Ectodermal cell (in vitro differentiated cells): ENCODE results near the gene DOCK11.

Source experiments
- H3K27ac ChIP-seq: 2 replicates; pipeline ENCODE4 v1.7.0; 2013; ENCODE audit warnings: mild to moderate bottlenecking, low read depth, low read length; ENCODE audit not compliant: insufficient read depth, poor library complexity, severe bottlenecking
- H3K27me3 ChIP-seq: 2 replicates; pipeline ENCODE4 v1.7.0; 2013; ENCODE audit warnings: mild to moderate bottlenecking, low read length; ENCODE audit not compliant: insufficient read depth, control insufficient read depth, poor library complexity, severe bottlenecking
- H3K36me3 ChIP-seq: one replicate; pipeline ENCODE4 v1.7.0; 2013; ENCODE audit warnings: low read length; ENCODE audit not compliant: control insufficient read depth, insufficient read depth
- H3K4me1 ChIP-seq: one replicate; pipeline ENCODE4 v1.7.0; 2013; ENCODE audit warnings: low read length; ENCODE audit not compliant: control insufficient read depth, insufficient read depth
- H3K4me3 ChIP-seq: 2 replicates; pipeline ENCODE4 v1.7.0; 2013; ENCODE audit warnings: low read depth, low read length, control low read depth; ENCODE audit not compliant: insufficient read depth
- H3K9me3 ChIP-seq: 2 replicates; pipeline ENCODE4 v1.7.0; 2013; ENCODE audit warnings: mild to moderate bottlenecking, low read length, moderate library complexity; ENCODE audit not compliant: control insufficient read depth
- WGBS, 2 experiments: methylation state at CpG; one replicate each; pipeline ENCODE4 v1.1.7; 2013; ENCODE audit warnings: missing lambda C conversion rate in 2 of 2; 5-methylcytosine and 5-hydroxymethylcytosine counted together

Gene DOCK11

GRCh38 chrX:118519411-118520215 lies 24.0 kb downstream of the DOCK11 start:
- WGBS, 2 experiments = 90 to 91% methylated on average over 3 of the region's 3 CpGs
- H3K4me1 ChIP-seq = no peaks in the 10 kb centered on the region
- H3K4me3 ChIP-seq = no peak overlapping the region
- H3K27ac ChIP-seq = no peak overlapping the region
- H3K36me3 ChIP-seq = no peaks in the 10 kb centered on the region
- no peaks in the 10 kb centered on the region for H3K9me3 ChIP-seq
- H3K27me3 ChIP-seq = no peaks in the 10 kb centered on the region

GRCh38 chrX:118520216-118521206 lies 24.9 kb downstream of the DOCK11 start:
- Histone ChIP-seq H3K9me3 (no peaks in the 10 kb centered on the region), H3K36me3 (no peaks in the 10 kb centered on the region), H3K27ac (no peak overlapping the region), H3K4me3 (no peak overlapping the region), H3K4me1 (no peaks in the 10 kb centered on the region), H3K27me3 (no peaks in the 10 kb centered on the region)
- WGBS, 2 experiments = 98 to 100% methylated on average over 1 to 4 of the region's 5 CpGs

- Histone ChIP-seq H3K27ac (no peak overlapping the region), H3K9me3 (no peaks in the 10 kb centered on the region), H3K4me3 (no peak overlapping the region), H3K4me1 (no peaks in the 10 kb centered on the region), H3K27me3 (no peaks in the 10 kb centered on the region), H3K36me3 (no peaks in the 10 kb centered on the region)
- WGBS, 2 experiments = 100% methylated on average over 1 of the region's 3 CpGs; no CpG with 5 or more reads in 1 of the 2 experiments
These were observed 25.8 kb downstream of the DOCK11 start for GRCh38 chrX:118521435-118521834.

- Histone ChIP-seq H3K4me1 (no peaks in the 10 kb centered on the region), H3K36me3 (no peaks in the 10 kb centered on the region), H3K9me3 (no peaks in the 10 kb centered on the region), H3K27ac (no peak overlapping the region), H3K27me3 (no peaks in the 10 kb centered on the region), H3K4me3 (no peak overlapping the region)
- 91 to 96% methylated on average over 3 of the region's 3 CpGs for WGBS, 2 experiments
These were observed 26.8 kb downstream of the DOCK11 start for GRCh38 chrX:118522230-118522926.

GRCh38 chrX:118523920-118524319 lies 28.3 kb downstream of the DOCK11 start:
- no peaks in the 10 kb centered on the region for H3K36me3 ChIP-seq
- H3K27ac ChIP-seq = no peak overlapping the region
- no peak overlapping the region for H3K4me3 ChIP-seq
- no peaks in the 10 kb centered on the region for H3K27me3 ChIP-seq
- H3K4me1 ChIP-seq = no peaks in the 10 kb centered on the region
- 80 to 87% methylated on average over 3 to 4 of the region's 4 CpGs for WGBS, 2 experiments
- H3K9me3 ChIP-seq = no peaks in the 10 kb centered on the region

- Histone ChIP-seq H3K27ac (no peak overlapping the region), H3K9me3 (no peaks in the 10 kb centered on the region), H3K36me3 (no peaks in the 10 kb centered on the region), H3K4me1 (no peaks in the 10 kb centered on the region), H3K4me3 (no peak overlapping the region), H3K27me3 (no peaks in the 10 kb centered on the region)
- WGBS, 2 experiments = 100% methylated on average over 1 to 2 of the region's 3 CpGs
These were observed 28.7 kb downstream of the DOCK11 start for GRCh38 chrX:118524344-118524743.

GRCh38 chrX:118525174-118525730 lies 29.6 kb downstream of the DOCK11 start:
- Histone ChIP-seq H3K9me3 (no peaks in the 10 kb centered on the region), H3K4me1 (no peaks in the 10 kb centered on the region), H3K27me3 (no peaks in the 10 kb centered on the region), H3K27ac (no peak overlapping the region), H3K36me3 (no peaks in the 10 kb centered on the region), H3K4me3 (no peak overlapping the region)
- 90 to 100% methylated on average over 3 of the region's 4 CpGs for WGBS, 2 experiments

- no peaks in the 10 kb centered on the region for H3K9me3 ChIP-seq
- H3K27me3 ChIP-seq = no peaks in the 10 kb centered on the region
- H3K36me3 ChIP-seq = no peaks in the 10 kb centered on the region
- 64 to 66% methylated on average over 4 of the region's 4 CpGs for WGBS, 2 experiments
- H3K4me3 ChIP-seq = no peak overlapping the region
- H3K27ac ChIP-seq = no peak overlapping the region
- no peaks in the 10 kb centered on the region for H3K4me1 ChIP-seq
These were observed 30.5 kb downstream of the DOCK11 start for GRCh38 chrX:118526149-118526548.

GRCh38 chrX:118528071-118528737 lies 32.6 kb downstream of the DOCK11 start:
- no peaks in the 10 kb centered on the region for H3K9me3 ChIP-seq
- WGBS, 2 experiments = 85 to 86% methylated on average over 10 of the region's 10 CpGs
- H3K4me3 ChIP-seq = no peak overlapping the region
- no peaks in the 10 kb centered on the region for H3K36me3 ChIP-seq
- no peak overlapping the region for H3K27ac ChIP-seq
- H3K4me1 ChIP-seq = no peaks in the 10 kb centered on the region
- no peaks in the 10 kb centered on the region for H3K27me3 ChIP-seq
